Smooth muscle cell (in vitro differentiated cells): ENCODE data around the gene ITGB6. TPM values are rescaled to one million over a fixed set of nuclear protein-coding genes. Genes with fewer than 3 reads are reported as not detected.

ENCODE experiments used
- DNase-seq: peaks from one replicate; lab custom pipeline; 2025; ENCODE audit not compliant: unreplicated experiment; lab: John Stamatoyannopoulos, UW
- H2AFZ ChIP-seq: fragments of 200-600 bp; sonication (generic); 2 replicates; pipeline ENCODE4 v1.6.0; 2016; ENCODE audit warnings: antibody characterized with exemption, low read depth, mild to moderate bottlenecking
- H3F3A ChIP-seq: fragments of 200-600 bp; sonication (generic); 2 replicates; pipeline ENCODE4 v1.6.0; 2017; ENCODE audit warnings: antibody characterized with exemption, low read depth
- H3K27ac ChIP-seq: fragments of 200-600 bp; sonication (generic); 2 replicates; pipeline ENCODE4 v1.5.1; 2016; ENCODE audit warnings: low read depth, mild to moderate bottlenecking
- H3K27me3 ChIP-seq: fragments of 200-600 bp; sonication (generic); 2 replicates; pipeline ENCODE4 v1.6.1; 2016; ENCODE audit warnings: low read depth, mild to moderate bottlenecking
- H3K36me3 ChIP-seq: fragments of 200-600 bp; sonication (generic); 2 replicates; pipeline ENCODE4 v1.5.1; 2016; ENCODE audit warnings: low read depth
- H3K4me1 ChIP-seq: fragments of 200-600 bp; sonication (generic); 2 replicates; pipeline ENCODE4 v1.5.1; 2016; ENCODE audit warnings: low read depth
- H3K4me2 ChIP-seq: fragments of 200-600 bp; sonication (generic); 2 replicates; pipeline ENCODE4 v1.6.0; 2016; ENCODE audit warnings: mild to moderate bottlenecking
- H3K4me3 ChIP-seq: fragments of 200-600 bp; sonication (generic); 2 replicates; pipeline ENCODE4 v1.5.1; 2016; ENCODE audit warnings: mild to moderate bottlenecking
- H3K79me2 ChIP-seq: fragments of 200-600 bp; sonication (generic); 2 replicates; pipeline ENCODE4 v1.6.0; 2016; ENCODE audit warnings: low read depth, mild to moderate bottlenecking
- H3K9ac ChIP-seq: fragments of 200-600 bp; sonication (generic); 2 replicates; pipeline ENCODE4 v1.6.0; 2016; ENCODE audit warnings: low read depth
- H3K9me3 ChIP-seq: fragments of 200-600 bp; sonication (generic); replicated peaks from 2 replicates; pipeline ENCODE4 v1.5.1; 2016; ENCODE audit warnings: low read depth
- H4K20me1 ChIP-seq: fragments of 200-600 bp; sonication (generic); 2 replicates; pipeline ENCODE4 v1.6.0; 2016; ENCODE audit warnings: low read depth
- CTCF ChIP-seq: fragments of 200-600 bp; sonication (generic); IDR thresholded peaks from 2 replicates; pipeline ENCODE4 v1.5.1; 2017; ENCODE audit warnings: borderline replicate concordance, mild to moderate bottlenecking, antibody characterized with exemption; ENCODE audit not compliant: insufficient read depth, poor library complexity, severe bottlenecking
- WGBS: methylation state at CpG from one replicate; pipeline ENCODE4 v1.1.7; 2016; ENCODE audit warnings: low lambda C conversion rate; 5-methylcytosine and 5-hydroxymethylcytosine counted together
- polyA plus RNA-seq: library from polyadenylated mRNA; unstranded; fragments of >200 nt; fragmentation: Nextera tagmentation; extraction: Ambion mirVana; gene quantifications from 2 replicates; pipeline ENCODE4 v1.2.1, GENCODE V29; 2016
- total RNA-seq: library from RNA; depleted of rRNA; stranded (reverse); fragments of >200 nt; gene quantifications from 2 replicates; pipeline ENCODE4 v1.2.3, GENCODE V29; 2014

The ITGB6 gene
- total and polyA plus RNA-seq, 2 experiments from 2014 or later = 15.2 to 181 TPM

GRCh38 chr2:160220026-160220425 is 20.0 kb upstream of the ITGB6 start:
- 92% methylated on average over 2 of the region's 2 CpGs for WGBS
- H3K4me2 ChIP-seq = no peak overlapping the region

GRCh38 chr2:160214461-160215445 is 14.7 kb upstream of the ITGB6 start:
- H3K36me3 ChIP-seq = no peaks in the 10 kb centered on the region
- no peaks in the 10 kb centered on the region for H3K79me2 ChIP-seq
- no peaks in the 10 kb centered on the region for H3K9me3 ChIP-seq
- H4K20me1 ChIP-seq = no peaks in the 10 kb centered on the region
- DNase-seq = no peak
- peak overlapping the region; percentile 50 for H3K4me2 ChIP-seq
- no peak overlapping the region for H2AFZ ChIP-seq
- no peak overlapping the region for H3K4me3 ChIP-seq
- H3F3A ChIP-seq = peaks cover 19% of the 10 kb centered on the region
- TF ChIP-seq CTCF = no peak
- peaks cover 23% of the 10 kb centered on the region for H3K4me1 ChIP-seq
- H3K9ac ChIP-seq = no peak overlapping the region
- 42% methylated on average over 7 of the region's 7 CpGs for WGBS
- H3K27me3 ChIP-seq = no peaks in the 10 kb centered on the region
- peak overlapping the region; percentile 75 for H3K27ac ChIP-seq

More at GRCh38 chr2:160220026-160220425, 20.0 kb upstream of the ITGB6 start:
- Histone ChIP-seq H3K27ac (peak overlapping the region; percentile 97), H3K27me3 (no peaks in the 10 kb centered on the region), H3F3A (peaks cover 19% of the 10 kb centered on the region), H4K20me1 (no peaks in the 10 kb centered on the region), H3K9me3 (no peaks in the 10 kb centered on the region), H3K79me2 (no peaks in the 10 kb centered on the region), H2AFZ (no peak overlapping the region), H3K4me1 (peaks cover 7% of the 10 kb centered on the region), H3K36me3 (no peaks in the 10 kb centered on the region), H3K4me3 (no peak overlapping the region), H3K9ac (no peak overlapping the region)
- no peak for TF ChIP-seq CTCF
- no peak for DNase-seq

GRCh38 chr2:160213511-160213910 is 13.4 kb upstream of the ITGB6 start:
- WGBS = 82% methylated on average over 10 of the region's 10 CpGs
- H3F3A ChIP-seq = peaks cover 26% of the 10 kb centered on the region
- no peak overlapping the region for H2AFZ ChIP-seq
- H3K79me2 ChIP-seq = no peaks in the 10 kb centered on the region
- TF ChIP-seq CTCF = no peak
- peaks cover 34% of the 10 kb centered on the region for H3K4me1 ChIP-seq
- no peak for DNase-seq
- no peak overlapping the region for H3K4me2 ChIP-seq
- H4K20me1 ChIP-seq = no peaks in the 10 kb centered on the region
- no peaks in the 10 kb centered on the region for H3K36me3 ChIP-seq
- no peak overlapping the region for H3K9ac ChIP-seq
- H3K27me3 ChIP-seq = no peaks in the 10 kb centered on the region
- H3K27ac ChIP-seq = peak overlapping the region; percentile 75
- no peaks in the 10 kb centered on the region for H3K9me3 ChIP-seq
- H3K4me3 ChIP-seq = no peak overlapping the region
